H7 (cell line): ENCODE results near the gene ALDH4A1. TPM values are rescaled to one million over a fixed set of nuclear protein-coding genes. Genes with fewer than 3 reads are reported as not detected.

Experiments
- DNase-seq: peaks from one replicate; pipeline ENCODE4 v3.0.0; 2012
- H3K27me3 ChIP-seq: 2 replicates; pipeline ENCODE4 v1.6.0; 2011; ENCODE audit warnings: mild to moderate bottlenecking, low read length; ENCODE audit not compliant: control insufficient read depth, insufficient read depth
- H3K36me3 ChIP-seq: replicated peaks from 2 replicates; pipeline ENCODE4 v1.5.1; 2011; ENCODE audit warnings: low read length; ENCODE audit not compliant: control insufficient read depth, insufficient read depth
- H3K4me3 ChIP-seq: 2 replicates; pipeline ENCODE4 v1.5.1; 2011; ENCODE audit warnings: low read depth, mild to moderate bottlenecking, control low read depth, low read length, moderate library complexity; ENCODE audit not compliant: insufficient read depth
- total RNA-seq: library from RNA; depleted of rRNA; stranded (reverse); fragments of >200 nt; shearing (Covaris generic); gene quantifications from 2 replicates; pipeline ENCODE4 v1.2.3, GENCODE V29; 2014

The ALDH4A1 gene
- total RNA-seq, 1 experiment from 2014 or later = 23.8 TPM

DNA sequence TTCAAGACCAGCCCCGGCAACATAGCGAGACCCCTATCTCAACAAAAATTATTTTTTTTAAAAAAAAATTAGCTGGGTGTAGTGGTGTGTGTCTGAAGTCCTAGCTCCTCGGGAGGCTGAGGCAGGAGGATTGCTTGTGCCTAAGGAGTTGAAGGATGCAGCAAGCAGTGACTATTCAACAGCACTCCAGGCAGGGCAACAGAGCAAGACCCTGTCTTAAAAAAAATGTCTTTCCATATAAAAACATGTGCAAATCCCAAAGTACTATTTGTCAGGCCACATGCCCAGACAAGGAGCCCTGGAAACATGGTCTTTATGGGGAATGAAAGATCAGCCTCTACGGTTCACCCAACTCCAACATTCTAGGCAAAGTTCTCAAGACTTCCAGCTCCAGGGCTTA is 40.8 kb upstream of the ALDH4A1 start:
- H3K4me3 ChIP-seq = no peak overlapping the region
- H3K36me3 ChIP-seq = no peaks in the 10 kb centered on the region
- no peak for DNase-seq
- H3K27me3 ChIP-seq = no peaks in the 10 kb centered on the region

DNA sequence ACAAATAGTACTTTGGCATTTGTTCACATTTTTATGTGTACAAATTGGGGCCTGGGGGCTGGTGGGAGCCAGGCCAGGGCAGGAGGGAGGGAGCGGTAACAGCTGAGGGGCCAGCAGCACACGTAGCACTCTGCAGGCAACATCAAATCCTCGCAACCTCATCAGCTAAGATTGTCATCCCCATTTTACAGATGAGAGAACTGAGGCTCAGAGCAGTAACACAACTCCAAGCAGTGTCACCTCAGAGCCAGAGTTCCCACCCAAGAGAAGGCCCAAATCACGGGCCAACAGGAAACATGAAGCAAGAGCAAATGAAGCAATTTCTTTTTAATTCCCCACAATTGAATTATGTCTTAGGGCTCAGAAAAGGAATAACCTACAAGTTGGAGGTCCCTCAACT is 40.0 kb upstream of the ALDH4A1 start:
- no peaks in the 10 kb centered on the region for H3K36me3 ChIP-seq
- no peak for DNase-seq
- H3K27me3 ChIP-seq = no peaks in the 10 kb centered on the region
- no peak overlapping the region for H3K4me3 ChIP-seq

DNA sequence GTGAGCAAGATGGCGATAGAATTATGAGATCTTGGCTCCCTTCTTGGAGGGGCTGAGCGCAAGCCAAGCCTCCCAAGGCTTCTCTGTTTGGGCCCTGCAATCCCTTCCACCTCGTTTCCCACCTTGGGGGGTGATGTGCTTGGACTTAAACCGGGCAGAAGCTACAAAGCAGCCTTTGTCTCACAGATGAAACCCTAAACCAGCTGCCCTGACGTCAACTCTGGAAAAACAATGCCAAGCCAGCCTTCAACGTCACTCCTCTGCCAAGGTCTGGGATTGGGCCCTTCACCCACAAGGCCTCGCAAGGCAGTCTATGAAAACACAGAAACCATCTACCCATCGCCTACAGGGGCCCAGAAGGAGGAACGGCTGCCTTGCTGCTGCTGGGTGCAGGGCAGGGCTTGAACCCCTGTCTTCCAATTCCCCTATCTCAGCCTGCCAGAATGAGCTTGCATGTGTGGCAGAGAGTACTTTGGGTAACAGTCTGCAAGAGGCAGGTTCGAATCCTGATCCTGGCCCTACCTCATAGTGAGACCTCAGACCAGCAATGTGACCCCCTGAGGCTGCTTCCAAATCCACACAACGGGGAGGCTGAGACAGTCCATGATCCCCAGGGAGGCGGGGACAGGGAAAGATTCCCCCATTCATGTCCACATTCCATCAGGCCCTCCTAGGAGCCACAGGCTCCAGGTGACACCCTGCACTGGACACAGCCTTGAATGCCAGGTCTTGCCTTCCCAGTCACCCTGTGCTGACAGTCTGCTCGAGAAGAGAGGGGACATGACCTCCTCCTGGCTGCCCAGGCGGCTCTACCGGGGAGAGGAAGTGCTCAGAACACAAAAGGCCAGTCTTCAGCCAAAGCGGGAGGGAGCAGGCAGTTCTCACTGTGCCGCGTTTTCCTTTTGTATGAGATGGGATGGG is 39.1 kb upstream of the ALDH4A1 start:
- Histone ChIP-seq H3K27me3 (no peaks in the 10 kb centered on the region), H3K36me3 (no peaks in the 10 kb centered on the region), H3K4me3 (no peak overlapping the region)
- peak; percentile 79 for DNase-seq

DNA sequence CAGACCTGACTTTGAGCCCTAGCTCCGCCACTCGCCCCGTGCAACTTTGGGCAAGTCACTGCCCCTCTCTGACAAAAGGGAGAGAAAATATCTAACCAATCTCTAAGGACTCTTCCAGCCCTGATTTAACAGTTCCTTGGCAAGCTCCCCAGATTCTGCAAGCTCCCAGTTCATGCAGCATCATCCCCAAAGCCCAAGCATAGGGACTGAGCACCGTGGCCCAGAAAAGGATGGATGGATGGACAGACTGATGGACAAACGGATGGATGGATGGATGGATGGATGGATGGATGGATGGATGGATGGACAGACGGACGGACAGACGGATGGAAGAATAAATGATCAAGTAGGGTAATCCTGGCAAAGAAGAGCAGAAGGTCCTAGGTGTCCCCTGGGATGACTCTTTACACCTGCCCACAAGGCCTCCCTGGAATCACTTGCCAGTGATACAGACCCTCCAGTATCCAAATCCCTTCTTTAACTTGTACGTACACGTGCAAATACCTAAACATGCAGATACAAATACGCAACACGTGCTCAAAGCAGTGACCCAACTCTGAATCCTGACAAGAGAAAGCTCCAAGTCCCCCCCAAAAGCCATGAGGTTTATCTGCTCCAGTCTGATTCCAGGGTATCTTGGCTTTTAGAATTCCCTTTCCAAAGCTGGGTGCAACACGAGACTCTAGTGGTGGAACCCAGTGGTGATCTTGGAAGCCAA is 38.1 kb upstream of the ALDH4A1 start:
- Histone ChIP-seq H3K27me3 (no peaks in the 10 kb centered on the region), H3K36me3 (no peaks in the 10 kb centered on the region), H3K4me3 (no peak overlapping the region)
- DNase-seq = no peak

DNA sequence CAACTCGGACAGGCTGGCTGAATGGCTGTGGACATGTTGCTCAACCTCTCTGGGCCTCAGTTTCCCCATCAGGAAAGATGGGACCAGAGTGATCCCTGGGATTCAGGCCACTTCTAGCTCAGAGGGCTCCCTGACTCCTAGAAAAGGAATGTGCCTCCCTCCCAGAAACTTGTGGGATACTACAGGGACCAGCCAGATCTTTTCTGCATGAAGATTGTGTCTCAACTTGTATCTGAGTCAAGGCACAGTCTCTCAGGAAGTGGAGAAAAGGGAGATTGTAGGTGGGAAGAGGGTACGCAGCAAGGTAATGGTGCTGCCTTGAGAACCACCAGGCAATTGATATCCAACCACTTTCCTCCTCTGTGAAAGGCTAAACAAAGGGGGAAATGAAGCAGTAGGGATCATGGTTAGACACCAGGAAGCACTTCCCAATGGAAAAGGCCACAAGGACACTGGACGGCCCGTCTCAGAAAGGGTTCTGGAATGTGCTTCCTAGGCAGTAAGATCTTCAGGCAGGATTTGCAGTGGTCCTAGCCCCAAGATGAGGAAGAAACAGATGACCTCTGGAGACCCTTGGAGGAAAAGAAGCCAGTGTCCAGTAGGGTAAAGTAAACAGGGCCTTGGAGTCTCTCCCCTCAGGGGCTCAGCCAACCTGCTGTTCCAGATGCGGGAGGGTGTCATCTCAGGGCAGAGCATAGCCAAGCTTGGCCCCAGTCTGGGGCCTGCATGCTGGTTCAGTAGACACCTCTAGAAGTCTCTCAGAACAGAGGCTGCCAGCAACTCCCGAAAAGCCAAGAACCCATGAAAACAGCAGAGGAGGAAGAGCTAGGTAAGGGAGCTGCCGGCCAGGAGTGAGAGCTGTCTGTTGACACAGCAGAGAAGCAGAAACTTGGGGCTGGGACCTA is 37.3 kb upstream of the ALDH4A1 start:
- DNase-seq = no peak
- no peaks in the 10 kb centered on the region for H3K27me3 ChIP-seq
- no peak overlapping the region for H3K4me3 ChIP-seq
- H3K36me3 ChIP-seq = no peaks in the 10 kb centered on the region

DNA sequence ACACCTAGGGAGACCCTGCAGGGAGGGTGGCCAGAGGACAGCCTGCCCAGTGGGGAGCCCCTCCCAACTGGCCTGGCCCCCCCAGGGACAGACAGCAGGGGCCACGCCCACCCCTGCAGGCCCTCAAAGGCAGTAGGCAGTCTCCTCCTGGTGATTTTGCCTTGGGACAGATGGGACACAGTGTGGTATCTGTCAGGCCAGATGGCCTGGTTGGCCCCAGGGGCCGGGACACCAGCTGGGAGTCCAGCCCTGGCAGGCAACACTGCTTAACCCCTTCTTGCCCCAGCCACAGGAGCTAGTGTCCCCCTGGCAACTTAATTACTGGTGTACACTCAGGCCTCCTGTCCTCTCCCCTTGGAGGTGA is 36.3 kb upstream of the ALDH4A1 start:
- peak; percentile 77 for DNase-seq
- Histone ChIP-seq H3K27me3 (no peaks in the 10 kb centered on the region), H3K36me3 (no peaks in the 10 kb centered on the region), H3K4me3 (no peak overlapping the region)

DNA sequence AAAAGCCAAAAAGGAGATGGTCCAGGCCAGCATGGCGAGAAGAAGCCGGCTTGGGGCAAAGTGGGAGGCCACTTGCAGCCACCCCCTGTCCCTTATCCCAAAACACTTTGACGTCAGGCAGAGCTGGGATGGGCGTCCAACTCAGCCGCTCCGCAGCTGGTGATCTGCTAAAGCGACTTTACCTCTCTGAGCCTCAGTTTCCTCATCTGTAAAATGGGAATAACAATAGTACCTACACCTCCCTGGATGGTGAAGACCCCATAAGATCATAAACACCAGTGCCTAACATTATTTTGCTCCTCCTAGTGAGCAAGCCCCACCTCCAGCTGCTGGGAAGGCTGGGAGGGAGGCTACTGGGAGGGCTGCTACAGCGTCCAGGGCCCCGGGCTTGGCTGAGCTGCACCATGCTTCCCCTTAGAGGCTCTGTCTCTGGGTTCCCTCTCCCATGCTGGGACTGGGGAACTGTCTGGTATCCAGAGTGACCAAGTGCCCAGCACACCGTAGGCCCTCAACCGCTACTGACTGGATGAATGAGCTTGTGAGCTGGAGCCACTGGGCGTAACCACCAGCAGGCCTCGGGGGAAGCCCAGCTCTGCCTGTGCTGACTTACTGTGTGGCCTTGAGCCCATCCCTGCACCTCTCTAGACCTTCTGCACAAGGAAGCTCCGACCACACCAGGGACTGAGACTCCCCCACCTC is 35.8 kb upstream of the ALDH4A1 start:
- Histone ChIP-seq H3K36me3 (no peaks in the 10 kb centered on the region), H3K27me3 (no peaks in the 10 kb centered on the region), H3K4me3 (no peak overlapping the region)
- no peak for DNase-seq

DNA sequence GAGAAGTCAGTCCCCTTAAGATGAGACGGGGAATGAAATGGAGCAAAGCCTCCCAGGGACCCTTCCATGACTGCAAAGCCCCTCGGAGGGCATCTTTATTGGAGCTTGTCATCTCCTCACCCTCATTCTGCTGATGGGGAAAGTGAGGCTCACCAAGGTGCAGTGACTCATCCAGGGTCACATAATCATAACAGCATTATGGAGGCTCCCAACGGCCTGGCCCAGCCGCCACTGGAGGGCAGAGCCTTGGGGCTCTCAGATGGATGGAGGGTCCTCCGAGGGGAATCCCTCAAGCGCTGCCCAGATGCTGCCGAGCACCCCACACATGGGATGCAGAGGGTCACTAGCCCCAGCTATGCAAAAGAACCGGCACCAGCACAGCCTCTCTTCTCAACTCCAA is 35.2 kb upstream of the ALDH4A1 start:
- Histone ChIP-seq H3K27me3 (no peaks in the 10 kb centered on the region), H3K4me3 (no peak overlapping the region), H3K36me3 (no peaks in the 10 kb centered on the region)
- no peak for DNase-seq

DNA sequence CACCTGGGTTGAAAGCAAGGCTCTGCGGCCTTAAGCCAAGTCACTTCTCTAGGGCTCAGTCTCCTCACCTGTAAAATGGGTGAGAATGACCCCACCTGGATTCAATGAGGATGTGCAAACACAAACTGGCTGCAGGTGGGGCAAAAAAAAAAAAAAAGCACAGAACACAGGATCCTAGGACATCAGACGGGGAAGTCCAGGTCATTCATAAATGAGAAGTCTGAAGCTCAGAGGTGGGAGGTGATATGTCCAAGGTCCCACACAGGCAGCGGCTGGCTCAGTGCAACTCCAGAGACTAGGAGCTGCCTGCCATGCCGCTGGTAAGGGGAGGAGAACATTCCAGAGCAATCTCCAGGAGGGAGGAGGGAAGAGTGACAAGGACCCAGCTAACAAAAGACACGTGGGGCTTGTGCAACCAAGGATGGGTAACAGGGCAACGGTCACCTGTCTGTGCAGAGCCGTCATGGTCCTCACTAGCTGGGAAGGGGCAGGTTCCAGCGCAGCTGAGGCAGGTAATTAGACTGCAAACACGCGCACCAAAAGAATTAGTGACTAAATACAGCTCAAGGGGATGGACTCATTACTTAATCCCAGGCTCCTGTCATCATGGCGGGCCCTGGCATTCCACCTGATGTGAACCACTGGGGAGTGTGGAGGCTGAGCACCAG is 34.6 kb upstream of the ALDH4A1 start:
- no peak for DNase-seq
- no peaks in the 10 kb centered on the region for H3K36me3 ChIP-seq
- no peaks in the 10 kb centered on the region for H3K27me3 ChIP-seq
- no peak overlapping the region for H3K4me3 ChIP-seq

DNA sequence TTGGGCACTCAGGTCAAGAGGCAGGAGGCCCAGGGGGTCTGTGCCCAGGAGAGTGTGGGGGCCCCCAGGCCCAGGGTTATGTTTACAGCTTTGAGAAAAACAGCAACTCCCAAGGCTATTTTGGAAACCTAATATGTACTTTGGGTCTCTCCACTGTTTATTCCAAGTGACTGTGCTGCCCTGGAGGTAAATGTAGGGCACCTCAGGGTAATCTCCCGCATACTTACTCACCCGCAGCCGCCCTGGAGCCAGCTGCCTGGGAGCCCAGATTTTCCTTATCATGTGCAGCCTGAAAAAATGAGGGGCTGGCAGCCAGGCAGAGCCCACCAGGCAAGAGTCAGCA is 34.1 kb upstream of the ALDH4A1 start:
- Histone ChIP-seq H3K27me3 (no peaks in the 10 kb centered on the region), H3K4me3 (no peak overlapping the region), H3K36me3 (no peaks in the 10 kb centered on the region)
- DNase-seq = no peak

DNA sequence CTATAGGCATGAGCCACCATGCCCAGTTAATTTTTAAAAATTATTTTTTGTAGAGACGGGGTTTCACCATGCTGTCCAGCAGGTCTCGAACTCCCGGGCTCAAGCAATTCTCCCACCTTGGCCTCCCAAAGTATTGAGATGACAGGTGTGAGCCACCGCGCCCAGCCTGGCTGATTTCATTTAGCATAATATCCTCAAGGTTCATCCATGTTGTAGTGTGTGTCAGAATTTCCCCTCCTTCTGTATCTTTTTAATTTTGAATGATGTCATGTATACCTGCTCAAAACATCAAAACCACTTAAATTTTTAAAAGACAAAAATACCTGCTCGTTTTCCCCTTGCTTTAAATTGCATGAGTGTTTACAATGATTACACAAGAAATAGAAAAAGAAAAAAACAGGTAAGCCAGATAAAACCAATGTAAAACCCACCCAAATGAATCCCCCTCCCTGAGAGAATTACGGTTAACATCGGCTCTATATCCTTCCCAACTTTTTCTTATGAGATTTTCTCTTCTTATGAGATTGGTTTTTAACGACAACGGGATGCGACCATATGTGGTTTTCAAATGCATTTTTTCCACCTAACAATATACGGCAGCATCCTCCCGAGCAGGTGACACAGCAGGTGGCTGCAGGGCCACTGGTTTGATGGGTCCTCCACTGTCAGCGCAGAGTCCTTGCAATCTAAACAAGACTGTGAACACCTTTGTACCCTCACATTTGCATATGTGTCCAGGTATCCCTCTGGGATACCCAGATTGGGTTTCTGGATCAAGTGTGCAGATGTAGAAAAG is 32.0 kb upstream of the ALDH4A1 start:
- Histone ChIP-seq H3K4me3 (no peak overlapping the region), H3K27me3 (no peaks in the 10 kb centered on the region), H3K36me3 (no peaks in the 10 kb centered on the region)
- no peak for DNase-seq

DNA sequence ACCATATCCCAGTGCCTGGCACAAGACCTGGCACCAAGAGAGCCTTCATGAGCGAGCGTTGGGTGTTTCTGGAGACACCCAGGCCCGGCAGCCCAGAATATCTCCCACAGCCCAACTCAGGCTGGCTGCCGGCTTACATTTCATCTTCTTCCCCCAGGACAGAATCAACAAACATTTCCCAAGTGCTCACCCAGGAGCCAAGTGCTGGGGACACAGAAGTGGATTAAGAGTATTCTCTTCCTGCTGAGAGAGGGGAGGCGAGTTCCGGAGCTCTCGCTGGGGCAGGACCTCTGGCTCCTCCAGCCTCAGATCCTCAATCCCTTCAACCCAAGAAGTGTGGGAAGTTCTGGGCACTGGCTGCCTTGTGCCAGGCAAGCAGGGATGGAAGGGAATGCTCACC is 30.5 kb upstream of the ALDH4A1 start:
- Histone ChIP-seq H3K36me3 (no peaks in the 10 kb centered on the region), H3K27me3 (no peaks in the 10 kb centered on the region), H3K4me3 (no peak overlapping the region)
- no peak for DNase-seq

DNA sequence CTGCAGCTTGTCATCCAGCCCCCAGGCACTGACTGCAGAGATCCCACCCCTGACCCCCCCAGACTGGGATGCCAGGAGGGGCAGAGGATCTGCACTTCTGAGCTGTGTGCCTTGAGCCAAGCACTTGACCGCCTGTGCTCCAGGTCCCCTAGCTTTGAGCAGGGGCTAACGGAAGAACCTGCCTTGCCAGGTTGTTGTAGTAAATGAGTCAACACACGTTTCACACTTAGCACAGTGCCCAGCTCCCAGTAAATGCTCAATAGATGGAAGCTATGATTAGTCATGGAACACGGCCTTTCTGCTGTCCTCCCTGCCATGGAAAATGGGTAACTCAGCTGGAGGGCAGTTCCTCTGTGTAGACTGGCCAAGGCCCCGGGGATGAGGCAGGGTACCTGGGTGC is 30.0 kb upstream of the ALDH4A1 start:
- Histone ChIP-seq H3K27me3 (no peaks in the 10 kb centered on the region), H3K4me3 (no peak overlapping the region), H3K36me3 (no peaks in the 10 kb centered on the region)
- no peak for DNase-seq
